Activated T-cell treated with anti-CD3 and anti-CD28 coated beads, Interleukin-2, amount 50 U/mL, for 4 hours (primary cell): ENCODE data around the gene C1R. TPM values are rescaled to one million over a fixed set of nuclear protein-coding genes. Genes with fewer than 3 reads are reported as not detected.

Source experiments
- ATAC-seq, 2 donors: fragments of 200-7000 bp; cut with Tn5 transposase; one replicate each; pipeline ENCODE4 v1.10.0; 2021
- DNase-seq: peaks from one replicate; pipeline ENCODE4 v3.0.0-alpha.2; 2020
- H3K27me3 Mint-ChIP-seq: one replicate; pipeline ENCODE4 v1.8.0; 2021; ENCODE audit warnings: low read depth, mixed read lengths
- H3K36me3 Mint-ChIP-seq: one replicate; pipeline ENCODE4 v1.8.0; 2022; ENCODE audit warnings: mixed read lengths; ENCODE audit not compliant: insufficient read depth
- H3K4me1 Mint-ChIP-seq: one replicate; pipeline ENCODE4 v1.8.0; 2021; ENCODE audit warnings: low read depth, mixed read lengths
- H3K4me3 Mint-ChIP-seq: one replicate; pipeline ENCODE4 v1.8.0; 2021; ENCODE audit warnings: mild to moderate bottlenecking, moderate library complexity, mixed read lengths
- H3K9me3 Mint-ChIP-seq: one replicate; pipeline ENCODE4 v1.8.0; 2021; ENCODE audit warnings: mixed read lengths
- total RNA-seq, 3 donors: library from RNA; stranded (reverse); gene quantifications; one replicate each; pipeline ENCODE4 v1.2.1, GENCODE V29; 2021

C1R gene
- total RNA-seq, 3 donors from 2014 or later: 0.98 to 2.3 (median 1.7) TPM

DNA sequence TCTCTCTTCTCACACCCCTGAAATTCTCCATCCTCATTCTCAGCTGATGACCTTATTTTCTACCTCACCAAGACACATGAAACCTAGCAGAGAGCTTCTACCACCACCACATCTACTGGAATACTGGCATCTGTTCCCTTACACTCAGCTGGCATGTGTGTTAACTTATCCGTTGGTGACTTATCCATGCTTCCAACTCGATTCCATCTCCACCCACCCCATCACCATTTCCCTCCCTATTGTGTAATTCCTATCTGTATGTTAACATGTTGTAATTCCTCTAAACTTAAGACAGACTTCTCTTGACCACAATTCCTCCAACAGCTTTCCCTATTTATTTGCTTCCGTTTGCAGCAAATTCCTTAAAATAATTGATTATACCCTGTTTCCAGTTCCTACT is 16.3 kb downstream of the C1R start:
- H3K9me3 Mint-ChIP-seq: no peaks in the 10 kb centered on the region
- no peak for DNase-seq
- H3K4me3 Mint-ChIP-seq: no peak overlapping the region
- no peaks in the 10 kb centered on the region for H3K4me1 Mint-ChIP-seq
- no peaks in the 10 kb centered on the region for H3K36me3 Mint-ChIP-seq
- ATAC-seq: no peak
- peaks cover 2% of the 10 kb centered on the region for H3K27me3 Mint-ChIP-seq

DNA sequence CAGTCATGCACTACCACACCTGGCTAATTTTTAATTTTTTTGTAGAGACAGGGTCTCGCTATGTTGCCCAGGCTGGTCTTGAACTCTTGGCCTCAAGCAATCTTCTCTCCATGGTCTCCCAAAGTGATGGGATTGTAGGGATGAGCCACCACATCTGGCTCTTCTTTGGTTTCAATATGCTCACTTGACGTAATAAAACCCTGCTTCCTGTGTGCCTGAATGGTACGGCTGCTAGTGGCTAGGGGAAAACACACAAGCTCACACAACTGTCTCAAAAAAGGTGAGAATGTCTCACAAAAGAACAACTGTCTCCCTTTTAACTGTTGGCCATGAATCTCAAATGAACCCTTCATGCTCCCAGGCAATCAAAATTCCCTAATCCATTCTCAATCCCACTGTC is 16.7 kb downstream of the C1R start:
- DNase-seq (no peak), ATAC-seq (no peak)
- no peaks in the 10 kb centered on the region for H3K36me3 Mint-ChIP-seq
- H3K27me3 Mint-ChIP-seq: peaks cover 4% of the 10 kb centered on the region
- H3K4me3 Mint-ChIP-seq: no peak overlapping the region
- no peaks in the 10 kb centered on the region for H3K4me1 Mint-ChIP-seq
- H3K9me3 Mint-ChIP-seq: no peaks in the 10 kb centered on the region

DNA sequence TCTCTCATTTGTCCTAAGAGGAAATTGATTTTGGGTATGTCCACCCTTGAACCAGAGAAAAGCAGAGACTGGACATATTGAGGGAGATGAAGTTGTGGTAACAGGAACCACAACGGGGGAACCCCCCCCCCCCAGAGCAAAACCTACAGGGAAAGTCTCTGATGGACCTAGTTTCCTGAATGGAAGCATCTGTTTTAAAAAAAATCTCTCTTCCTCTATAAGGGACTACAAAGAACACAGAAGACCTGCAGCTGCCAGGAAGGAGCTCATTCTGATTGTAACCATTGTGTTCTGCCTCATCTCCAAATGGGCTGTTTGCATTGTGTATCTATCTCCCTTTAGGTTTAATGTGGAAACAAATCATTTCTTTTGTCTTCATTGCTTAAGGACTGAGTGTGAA is 18.3 kb downstream of the C1R start:
- ATAC-seq (no peak), DNase-seq (no peak)
- H3K27me3 Mint-ChIP-seq: peaks cover 6% of the 10 kb centered on the region
- H3K36me3 Mint-ChIP-seq: no peaks in the 10 kb centered on the region
- H3K4me3 Mint-ChIP-seq: no peak overlapping the region
- no peaks in the 10 kb centered on the region for H3K9me3 Mint-ChIP-seq
- H3K4me1 Mint-ChIP-seq: no peaks in the 10 kb centered on the region

DNA sequence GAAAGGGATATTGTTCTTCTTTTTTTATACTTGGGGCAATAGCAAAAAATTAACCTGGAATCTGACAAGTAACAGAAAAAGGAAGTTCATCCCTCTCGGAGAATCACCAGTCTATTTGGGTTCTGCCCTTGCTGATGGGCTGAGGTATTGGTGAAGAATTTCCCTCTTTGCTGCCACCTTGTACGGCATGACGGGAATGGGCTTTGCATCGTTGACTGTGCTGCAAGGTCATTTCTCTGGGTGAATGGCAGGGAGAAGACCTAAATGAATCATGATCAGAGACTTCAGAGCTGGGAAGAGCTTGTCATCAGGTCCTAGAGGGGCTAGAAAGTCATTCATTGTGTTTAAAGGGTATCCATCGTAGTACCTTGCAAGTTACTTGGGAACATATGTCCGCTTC is 19.7 kb downstream of the C1R start:
- Mint-ChIP-seq H3K9me3 (no peaks in the 10 kb centered on the region), H3K4me3 (no peak overlapping the region), H3K36me3 (no peaks in the 10 kb centered on the region), H3K4me1 (no peaks in the 10 kb centered on the region), H3K27me3 (peaks cover 11% of the 10 kb centered on the region)
- ATAC-seq (no peak), DNase-seq (no peak)

DNA sequence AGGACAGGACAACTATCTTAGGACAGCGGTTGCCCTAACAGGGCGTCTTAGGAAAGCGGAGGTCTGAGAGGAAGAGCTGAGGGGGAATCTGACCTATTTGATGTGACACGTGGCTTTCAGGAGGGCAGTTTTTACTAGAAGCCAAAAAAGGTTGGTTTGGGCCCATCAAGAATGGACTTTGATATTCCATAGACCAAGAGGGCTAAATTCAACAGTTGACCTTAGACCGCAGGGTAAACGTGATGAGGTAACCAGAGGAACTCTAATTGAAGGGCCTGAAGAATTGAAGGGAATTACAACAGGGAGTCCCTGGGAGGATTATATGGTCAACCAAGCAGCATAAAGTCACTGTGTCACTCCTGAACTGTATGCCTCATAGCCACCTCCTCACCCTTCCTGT is 20.2 kb downstream of the C1R start:
- Mint-ChIP-seq H3K4me3 (no peak overlapping the region), H3K36me3 (no peaks in the 10 kb centered on the region), H3K9me3 (no peaks in the 10 kb centered on the region), H3K27me3 (peaks cover 12% of the 10 kb centered on the region), H3K4me1 (no peaks in the 10 kb centered on the region)
- DNase-seq (no peak), ATAC-seq (no peak)

DNA sequence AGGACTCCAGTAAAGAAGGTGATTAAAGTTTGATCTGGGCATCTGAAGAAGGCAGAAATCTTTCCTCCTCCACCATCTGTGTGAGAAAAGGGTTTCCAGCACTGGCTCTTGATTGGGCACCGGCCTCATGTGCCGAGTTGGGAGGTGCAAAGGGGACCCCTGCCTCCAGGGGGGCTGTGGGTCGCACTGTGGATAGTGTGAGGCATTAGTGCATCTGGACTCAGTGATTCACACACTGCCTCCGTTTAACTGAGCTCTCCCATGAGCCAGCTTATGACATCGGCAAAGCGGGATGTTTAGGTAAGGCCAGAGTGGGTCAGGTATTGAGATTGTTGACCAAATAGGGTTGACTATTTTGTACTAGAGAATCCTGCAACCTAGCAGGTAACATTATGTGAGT is 22.9 kb downstream of the C1R start:
- H3K27me3 Mint-ChIP-seq: peaks cover 14% of the 10 kb centered on the region
- no peaks in the 10 kb centered on the region for H3K4me1 Mint-ChIP-seq
- no peak overlapping the region for H3K4me3 Mint-ChIP-seq
- H3K9me3 Mint-ChIP-seq: no peaks in the 10 kb centered on the region
- DNase-seq: no peak
- H3K36me3 Mint-ChIP-seq: no peaks in the 10 kb centered on the region
- no peak for ATAC-seq

DNA sequence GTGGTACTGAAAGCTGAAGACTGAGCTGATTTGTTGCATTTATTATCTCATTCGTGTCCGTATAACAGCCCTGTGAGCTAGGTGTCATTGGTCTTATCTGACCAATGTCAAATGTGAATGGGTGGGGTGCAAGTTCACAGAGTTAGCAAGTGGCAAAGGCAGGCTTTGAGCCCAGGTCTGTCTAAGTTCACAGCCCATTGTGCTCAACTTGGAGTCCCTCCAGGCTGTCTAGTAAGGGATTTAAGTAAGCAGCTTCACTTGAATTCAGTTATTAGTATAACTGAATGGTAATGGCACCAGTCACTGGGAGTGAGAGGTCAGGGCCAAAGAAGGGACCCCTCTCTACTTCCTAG is 23.3 kb downstream of the C1R start:
- Mint-ChIP-seq H3K4me3 (no peak overlapping the region), H3K9me3 (no peaks in the 10 kb centered on the region), H3K36me3 (no peaks in the 10 kb centered on the region), H3K27me3 (peaks cover 14% of the 10 kb centered on the region), H3K4me1 (no peaks in the 10 kb centered on the region)
- no peak for DNase-seq
- no peak for ATAC-seq

DNA sequence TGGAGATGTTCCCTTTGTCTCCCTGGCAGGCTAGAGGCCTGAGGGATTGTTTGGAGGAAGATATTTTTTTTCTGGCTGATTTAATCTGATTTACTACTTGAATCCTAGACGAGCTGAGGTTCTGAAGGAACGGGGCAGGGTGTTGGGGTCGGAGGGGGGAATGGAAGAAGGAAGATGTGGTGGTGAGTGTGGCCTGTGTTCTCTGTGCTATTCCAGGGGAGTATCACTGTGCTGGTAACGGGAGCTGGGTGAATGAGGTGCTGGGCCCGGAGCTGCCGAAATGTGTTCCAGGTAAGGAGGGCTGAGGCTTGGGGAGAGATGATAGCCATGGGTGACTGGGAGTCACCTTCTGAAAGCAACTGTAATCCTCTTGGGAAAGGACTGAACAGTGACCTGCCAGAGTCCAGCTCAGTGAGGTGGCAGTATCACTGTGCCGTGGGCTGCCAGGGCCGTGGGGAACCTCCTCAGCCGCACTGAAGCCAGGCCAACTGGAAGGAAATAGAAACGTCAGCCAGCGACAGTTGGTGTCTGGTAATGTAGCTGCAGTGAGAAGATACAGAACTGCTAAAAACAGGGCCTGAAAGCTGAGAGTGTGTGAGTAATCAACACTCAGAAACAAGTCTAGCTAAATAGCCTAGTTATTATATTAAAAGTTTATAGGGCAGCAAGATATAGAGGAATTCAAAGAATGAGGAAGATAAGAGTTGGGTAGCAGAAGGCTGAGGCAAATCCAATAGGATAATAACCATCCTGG is 23.8 kb downstream of the C1R start:
- H3K9me3 Mint-ChIP-seq: no peaks in the 10 kb centered on the region
- ATAC-seq (no peak), DNase-seq (no peak)
- no peaks in the 10 kb centered on the region for H3K36me3 Mint-ChIP-seq
- no peak overlapping the region for H3K4me3 Mint-ChIP-seq
- no peaks in the 10 kb centered on the region for H3K4me1 Mint-ChIP-seq
- peaks cover 14% of the 10 kb centered on the region for H3K27me3 Mint-ChIP-seq

DNA sequence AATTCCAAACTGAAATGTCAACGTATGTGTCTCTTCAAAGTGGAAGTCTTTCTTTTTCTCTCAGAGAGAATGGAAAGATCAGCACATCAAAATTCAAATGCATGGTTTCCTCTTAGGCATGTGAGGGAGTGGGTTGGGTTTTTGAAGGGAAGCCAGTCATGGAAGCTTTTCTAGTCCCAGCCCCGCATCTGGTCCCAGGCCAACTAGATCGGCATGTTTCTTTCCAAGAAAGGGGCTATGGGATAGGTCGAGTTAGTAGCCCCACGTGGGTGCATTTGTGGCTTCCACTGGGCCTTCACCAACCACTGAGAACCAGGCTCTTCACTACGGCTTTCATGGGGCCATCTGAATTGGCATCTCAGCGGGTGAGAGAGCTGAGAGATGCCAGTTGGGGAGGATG is 25.1 kb downstream of the C1R start:
- DNase-seq: no peak
- ATAC-seq: no peak
- Mint-ChIP-seq H3K4me1 (no peaks in the 10 kb centered on the region), H3K27me3 (peaks cover 20% of the 10 kb centered on the region), H3K9me3 (no peaks in the 10 kb centered on the region), H3K4me3 (no peak overlapping the region), H3K36me3 (no peaks in the 10 kb centered on the region)

DNA sequence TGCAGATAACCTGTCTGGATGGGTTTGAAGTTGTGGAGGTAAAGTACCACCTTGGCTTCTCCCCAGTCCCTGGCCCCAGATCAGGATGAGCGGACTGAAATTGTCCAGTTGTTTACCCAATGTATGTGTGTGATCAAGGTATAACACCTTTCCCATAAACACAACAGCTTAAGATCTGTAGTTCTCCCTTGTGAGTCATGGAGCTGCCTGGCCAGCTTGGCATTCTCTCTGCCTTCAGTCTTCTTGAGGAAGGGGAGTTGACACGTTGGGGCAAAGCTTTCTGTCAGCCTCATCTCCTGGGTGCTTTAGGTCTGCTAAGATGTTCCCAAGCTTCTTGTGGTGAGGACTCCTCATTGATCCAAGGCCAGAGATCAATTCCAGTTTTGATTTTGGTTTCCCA is 25.6 kb downstream of the C1R start:
- ATAC-seq: no peak
- DNase-seq: no peak
- Mint-ChIP-seq H3K27me3 (peaks cover 18% of the 10 kb centered on the region), H3K4me1 (no peaks in the 10 kb centered on the region), H3K4me3 (no peak overlapping the region), H3K9me3 (no peaks in the 10 kb centered on the region), H3K36me3 (no peaks in the 10 kb centered on the region)

DNA sequence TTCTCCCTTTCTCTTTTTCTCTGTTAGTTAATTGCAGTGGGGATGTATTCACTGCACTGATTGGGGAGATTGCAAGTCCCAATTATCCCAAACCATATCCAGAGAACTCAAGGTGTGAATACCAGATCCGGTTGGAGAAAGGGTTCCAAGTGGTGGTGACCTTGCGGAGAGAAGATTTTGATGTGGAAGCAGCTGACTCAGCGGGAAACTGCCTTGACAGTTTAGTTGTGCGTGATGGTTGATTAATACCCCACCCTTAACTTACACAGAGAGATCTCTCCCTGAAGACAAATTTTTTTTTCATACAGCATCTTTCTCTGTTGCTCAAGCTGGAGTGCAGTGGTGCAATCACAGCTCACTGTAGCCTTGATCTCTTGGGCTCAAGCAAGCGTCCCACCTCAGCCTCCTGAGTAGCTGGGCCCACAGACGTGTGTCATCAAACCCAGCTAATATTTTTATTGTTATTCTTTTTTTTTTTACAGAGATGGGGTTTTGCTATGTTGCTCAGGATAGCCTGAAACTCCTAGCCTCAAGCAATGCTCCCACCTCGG is 27.1 kb downstream of the C1R start:
- Mint-ChIP-seq H3K9me3 (no peaks in the 10 kb centered on the region), H3K4me3 (no peak overlapping the region), H3K36me3 (no peaks in the 10 kb centered on the region), H3K27me3 (peaks cover 23% of the 10 kb centered on the region), H3K4me1 (no peaks in the 10 kb centered on the region)
- ATAC-seq (no peak), DNase-seq (no peak)

DNA sequence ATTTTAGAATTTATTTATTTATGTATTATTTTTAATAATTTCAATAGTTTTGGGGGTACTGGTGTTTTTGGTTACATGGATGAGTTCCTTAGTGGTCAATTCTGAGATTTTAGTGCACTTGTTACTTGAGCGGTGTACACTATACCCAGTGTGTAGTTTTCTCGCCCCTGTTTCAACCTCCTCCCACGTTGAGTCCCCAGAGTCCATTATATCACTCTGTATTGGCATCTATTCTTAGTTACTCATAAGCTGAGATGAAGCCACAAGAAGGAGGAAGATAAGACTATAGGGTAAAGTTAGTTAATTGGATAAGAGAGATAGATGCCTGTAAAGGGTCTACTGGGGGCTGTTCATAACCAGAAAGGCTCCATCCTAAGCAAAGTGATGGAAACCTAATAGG is 27.7 kb downstream of the C1R start:
- no peaks in the 10 kb centered on the region for H3K4me1 Mint-ChIP-seq
- ATAC-seq (no peak), DNase-seq (no peak)
- no peaks in the 10 kb centered on the region for H3K9me3 Mint-ChIP-seq
- no peak overlapping the region for H3K4me3 Mint-ChIP-seq
- H3K27me3 Mint-ChIP-seq: peaks cover 25% of the 10 kb centered on the region
- H3K36me3 Mint-ChIP-seq: no peaks in the 10 kb centered on the region

DNA sequence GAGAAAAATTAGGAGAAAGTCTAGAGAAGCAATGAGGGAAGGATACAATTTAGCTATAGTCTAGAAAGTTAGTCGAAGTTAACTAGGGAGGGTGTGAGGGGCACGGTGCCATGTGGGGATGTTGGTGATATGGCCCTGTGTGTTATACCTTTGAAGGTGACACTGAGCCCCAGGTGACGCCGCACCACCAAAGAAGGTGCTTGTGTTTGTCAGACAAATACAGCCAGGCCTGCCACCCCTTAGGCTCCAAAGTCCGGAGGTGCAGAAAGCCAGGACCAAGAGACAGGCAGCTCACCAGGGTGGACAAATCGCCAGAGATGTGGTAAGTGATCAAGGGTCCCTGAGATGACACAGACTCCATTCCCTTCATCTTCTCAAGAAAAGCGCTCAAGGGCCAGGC is 30.6 kb downstream of the C1R start:
- Mint-ChIP-seq H3K4me1 (no peaks in the 10 kb centered on the region), H3K27me3 (peaks cover 25% of the 10 kb centered on the region), H3K9me3 (no peaks in the 10 kb centered on the region), H3K4me3 (no peak overlapping the region), H3K36me3 (no peaks in the 10 kb centered on the region)
- ATAC-seq: no peak
- DNase-seq: no peak

DNA sequence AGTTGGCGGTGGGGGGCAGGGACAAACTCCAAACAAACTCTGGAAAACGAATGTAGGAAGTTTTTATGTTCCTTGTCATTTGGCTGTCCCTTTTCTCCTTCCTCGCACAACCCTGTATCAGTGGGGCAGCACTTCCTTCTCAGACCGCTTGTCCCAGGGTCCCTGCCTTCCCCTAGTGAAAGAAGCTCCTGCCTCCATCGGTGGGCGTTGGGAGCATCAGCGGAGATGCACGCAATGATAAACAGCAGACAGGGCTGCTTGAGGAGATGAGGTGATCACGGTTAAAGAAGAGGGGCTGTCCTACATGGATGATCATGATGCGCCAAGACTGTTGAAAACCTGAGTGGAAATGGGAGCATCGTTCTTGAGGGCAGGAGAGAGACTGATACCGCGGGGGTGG is 31.1 kb downstream of the C1R start:
- H3K4me3 Mint-ChIP-seq: no peak overlapping the region
- ATAC-seq (no peak), DNase-seq (no peak)
- H3K4me1 Mint-ChIP-seq: no peaks in the 10 kb centered on the region
- H3K36me3 Mint-ChIP-seq: no peaks in the 10 kb centered on the region
- H3K9me3 Mint-ChIP-seq: no peaks in the 10 kb centered on the region
- peaks cover 27% of the 10 kb centered on the region for H3K27me3 Mint-ChIP-seq

DNA sequence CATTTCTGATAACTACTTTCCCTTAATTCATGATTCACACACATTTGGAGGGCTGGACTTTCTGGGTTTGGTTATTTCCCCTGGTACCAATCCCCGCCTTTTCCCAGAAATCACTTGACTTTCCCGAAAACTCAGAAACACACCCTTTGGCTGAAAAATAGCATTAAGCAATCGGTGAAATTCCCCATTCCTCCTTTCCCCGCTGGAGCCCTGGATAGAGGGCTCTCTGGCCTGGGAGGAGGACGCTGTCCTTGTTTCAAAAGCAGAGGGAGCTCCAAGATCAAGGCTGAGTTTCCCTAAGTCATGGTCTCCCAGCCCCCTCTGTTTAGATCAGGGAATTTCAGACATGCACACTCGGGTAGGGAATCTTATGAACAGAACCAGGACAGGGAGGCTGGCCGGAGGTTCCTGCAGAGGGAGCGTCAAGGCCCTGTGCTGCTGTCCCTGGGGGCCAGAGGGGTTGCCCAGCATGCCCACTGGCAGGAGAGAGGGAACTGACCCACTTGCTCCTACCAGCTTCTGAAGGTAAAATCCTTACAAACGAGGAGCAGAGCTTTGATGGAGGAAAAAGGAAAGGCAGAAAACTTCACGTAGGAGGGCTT is 31.8 kb downstream of the C1R start, which contains the start of gene C1S:
C1S (plus strand) TSS at position 366 of the 602 bp plus-strand sequence. CDS start 1,195 bp downstream, outside the sequence.
- no peak within 1 kb of the TSS for H3K4me3 Mint-ChIP-seq
- no peaks in the 10 kb centered on the region for H3K9me3 Mint-ChIP-seq
- ATAC-seq (no peak), DNase-seq (no peak)
- H3K4me1 Mint-ChIP-seq: no peaks in the 10 kb centered on the region
- H3K27me3 Mint-ChIP-seq: peaks cover 30% of the 10 kb centered on the region
- H3K36me3 Mint-ChIP-seq: no peaks in the 10 kb centered on the region
